NCI-H446 treated with DMSO at 0.1 percent for 48 hours (cell line): Measurements from ENCODE around the gene MYOCD.

Source experiments
- DNase-seq: peaks from one replicate; lab custom pipeline; 2025; lab: John Stamatoyannopoulos, UW

MYOCD gene

GRCh38 chr17:12641084-12641483 is 24.6 kb upstream of the MYOCD start:
- DNase-seq: no peak

- no peak for DNase-seq
These were observed 23.7 kb upstream of the MYOCD start for GRCh38 chr17:12642034-12642433.

DNA sequence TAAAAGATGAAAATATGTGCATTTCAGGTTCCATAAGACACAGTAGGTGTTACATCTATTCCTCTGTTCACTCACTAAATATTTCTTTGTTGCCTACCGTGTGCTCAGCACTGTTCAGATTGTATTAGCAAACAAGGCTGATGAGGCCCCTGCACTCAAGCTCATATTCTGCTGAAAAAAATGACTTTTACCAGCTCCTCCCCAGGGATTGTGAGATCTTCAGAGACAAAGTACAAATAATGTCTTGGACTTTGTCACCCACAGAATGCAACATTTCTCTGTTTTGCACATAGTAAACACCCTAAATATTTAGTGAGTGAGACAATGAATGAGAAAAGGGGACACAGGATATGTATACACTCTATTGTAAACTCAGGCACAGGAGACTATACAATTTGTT is 21.9 kb upstream of the MYOCD start:
- no peak for DNase-seq

GRCh38 chr17:12644623-12645022 is 21.1 kb upstream of the MYOCD start:
- no peak for DNase-seq

DNA sequence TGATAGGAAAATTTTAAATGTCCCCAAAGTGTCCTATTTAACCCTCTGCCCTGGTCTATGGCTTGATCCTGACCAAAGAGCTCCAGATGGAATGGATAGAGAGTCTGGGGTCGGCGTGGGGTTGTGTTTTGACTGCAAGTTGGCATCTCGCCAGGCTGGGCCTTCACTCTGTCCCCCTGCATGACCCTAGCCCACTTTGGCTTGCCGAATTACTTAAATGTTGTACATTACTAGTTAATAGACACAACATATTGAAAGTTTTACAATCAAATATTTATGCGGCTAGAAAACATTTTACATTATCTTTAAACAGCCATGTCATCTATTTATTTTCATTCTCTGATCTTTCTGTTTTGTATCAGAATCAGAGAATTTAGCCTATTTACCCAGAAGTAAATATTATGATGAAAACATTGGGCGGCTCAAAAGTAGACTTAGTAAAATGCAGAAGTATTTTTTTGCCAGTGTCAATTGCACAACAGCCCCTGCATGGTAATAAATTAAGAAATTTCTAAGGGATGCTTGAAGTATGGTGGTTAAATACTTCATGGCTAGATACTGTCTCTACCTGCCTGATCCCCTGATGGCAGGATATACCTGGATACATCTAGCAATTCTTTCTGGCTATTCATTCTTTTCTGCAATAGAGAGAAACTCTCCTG is 18.8 kb upstream of the MYOCD start:
- no peak for DNase-seq

DNA sequence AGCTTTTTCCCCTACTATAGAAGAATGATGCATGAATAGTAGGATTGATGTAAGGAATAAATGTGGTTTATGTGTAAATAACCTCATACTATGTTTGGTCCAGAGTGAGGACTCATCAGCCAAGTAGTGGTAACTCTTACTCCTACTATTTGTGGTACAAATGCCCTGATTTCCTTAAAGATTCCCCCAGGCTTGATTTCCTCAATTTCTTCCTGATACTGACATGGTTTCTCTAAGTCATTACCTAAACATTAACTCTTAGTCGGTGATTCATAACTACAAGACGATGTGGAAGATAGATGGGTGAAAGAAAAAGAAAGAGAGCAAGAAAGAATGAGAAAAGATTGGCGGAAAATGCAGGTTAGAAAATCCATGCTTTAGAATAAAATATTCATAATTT is 17.2 kb upstream of the MYOCD start:
- DNase-seq: no peak

- DNase-seq: no peak
These were observed 9.8 kb upstream of the MYOCD start for GRCh38 chr17:12655936-12656335.

DNA sequence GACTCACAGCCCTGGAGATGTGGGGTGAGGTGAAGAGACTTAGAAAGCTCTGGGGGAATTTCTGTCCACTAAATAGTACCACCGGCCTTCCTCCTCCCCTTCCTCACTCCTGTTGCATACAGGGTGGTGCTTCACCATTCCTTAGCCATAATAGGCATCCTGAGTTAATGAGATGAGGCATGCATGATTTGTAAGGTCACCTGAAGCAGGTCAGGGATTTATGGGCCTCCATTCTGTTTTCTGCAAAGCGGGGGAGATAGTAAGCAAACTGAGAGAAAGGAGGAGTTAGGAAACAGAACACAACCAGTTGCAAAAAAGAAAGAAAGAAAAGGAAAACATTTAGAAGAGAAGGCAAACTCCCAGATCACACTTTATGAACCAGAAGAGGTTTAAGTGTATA is 9.3 kb upstream of the MYOCD start:
- DNase-seq: no peak

GRCh38 chr17:12659500-12659899 is 6.2 kb upstream of the MYOCD start:
- DNase-seq: no peak

GRCh38 chr17:12664252-12664651 is 1.4 kb upstream of the MYOCD start:
- DNase-seq: no peak

- no peak for DNase-seq
These were observed 812 bp upstream of the MYOCD start for GRCh38 chr17:12664894-12665262.

DNA sequence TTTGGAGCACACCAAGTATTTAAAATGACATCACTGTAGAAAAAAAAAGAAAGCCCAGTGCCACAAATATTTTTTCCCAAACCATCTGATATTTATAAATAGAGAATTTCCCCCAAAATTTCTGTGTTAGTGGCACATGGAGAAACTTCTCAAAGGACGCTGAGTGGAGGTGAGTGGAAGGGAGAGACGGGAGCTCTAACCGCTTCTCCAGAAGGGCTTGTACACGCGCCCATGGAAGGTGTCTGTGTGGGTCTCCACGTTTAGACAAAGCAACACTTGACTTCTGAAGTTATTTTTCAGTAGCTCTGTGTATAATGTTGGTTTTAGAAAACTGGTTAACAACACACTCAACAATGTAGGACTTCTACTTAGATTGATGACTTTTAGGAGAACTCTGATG is 1.0 kb downstream of the MYOCD start:
- no peak for DNase-seq

DNA sequence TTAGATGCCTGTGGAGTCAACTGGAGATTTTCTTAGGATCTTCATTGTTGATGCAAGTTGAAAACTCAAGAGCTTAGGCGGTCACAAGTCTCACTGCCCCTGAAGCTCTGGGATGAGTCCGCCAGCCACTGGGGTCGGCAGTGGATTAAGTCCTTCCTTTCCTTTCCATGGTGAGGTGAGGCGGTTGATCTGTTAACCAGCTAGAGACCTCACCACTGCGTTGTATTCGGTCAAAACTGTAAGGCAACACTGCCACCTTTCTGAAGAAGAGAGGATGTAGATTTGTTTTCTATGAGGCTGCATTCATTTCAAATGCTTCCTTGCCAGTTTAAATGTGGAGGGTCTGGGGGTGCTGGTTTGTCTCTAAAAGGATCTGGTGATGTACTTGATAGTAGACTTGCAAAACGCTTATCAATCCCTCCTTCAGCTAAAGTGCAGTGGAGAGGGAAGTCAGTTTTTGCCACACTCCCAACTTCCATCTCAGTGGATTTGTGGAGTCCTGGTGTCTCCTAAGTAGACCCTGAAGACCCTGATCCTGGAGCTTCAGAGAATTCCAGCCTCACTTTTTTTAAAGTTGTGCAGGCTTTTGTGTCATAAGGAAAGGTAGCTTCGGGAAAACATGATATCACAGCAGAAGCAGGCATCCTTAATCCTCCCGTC is 1.7 kb downstream of the MYOCD start:
- no peak for DNase-seq

GRCh38 chr17:12671906-12672305 is 6.2 kb downstream of the MYOCD start:
- no peak for DNase-seq

DNA sequence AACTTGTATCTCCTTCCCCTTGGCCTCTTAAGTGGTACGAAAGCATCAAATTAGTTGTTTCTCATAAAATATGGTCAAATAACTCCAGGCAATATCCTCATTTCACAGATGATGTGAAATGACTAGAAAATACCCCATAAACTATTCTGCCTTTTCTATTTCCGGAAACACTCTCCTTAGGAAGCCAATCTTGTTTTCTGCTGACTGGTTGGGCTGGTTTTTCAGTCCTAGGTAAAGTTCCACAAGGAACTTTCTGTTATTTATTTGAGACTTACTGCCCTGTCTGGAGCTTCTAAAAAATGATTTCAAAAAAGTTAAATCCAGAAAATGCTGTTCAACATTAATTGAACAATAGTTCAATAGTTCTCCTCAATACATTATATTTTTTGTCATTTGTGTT is 7.3 kb downstream of the MYOCD start:
- DNase-seq: no peak

DNA sequence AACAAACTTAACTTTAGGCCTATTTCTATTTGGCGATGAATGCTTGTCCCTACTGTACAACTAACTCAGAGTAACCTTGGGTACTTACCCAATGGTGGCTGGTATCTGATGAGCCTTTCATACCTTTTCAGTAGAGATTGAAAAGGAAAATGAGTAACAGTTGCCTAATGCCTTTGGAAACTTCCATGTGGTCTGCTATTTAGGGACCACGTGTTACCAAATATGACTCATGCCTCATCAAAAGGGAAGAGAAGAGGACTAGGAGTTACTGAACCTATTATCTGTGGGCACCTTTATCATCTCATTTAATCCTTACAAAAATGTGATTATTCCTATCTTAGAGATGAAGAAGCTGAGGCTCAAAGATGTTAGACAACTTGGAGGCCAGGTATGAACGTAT is 8.1 kb downstream of the MYOCD start:
- DNase-seq: no peak

GRCh38 chr17:12680407-12680897 is 14.8 kb downstream of the MYOCD start:
- DNase-seq: no peak

DNA sequence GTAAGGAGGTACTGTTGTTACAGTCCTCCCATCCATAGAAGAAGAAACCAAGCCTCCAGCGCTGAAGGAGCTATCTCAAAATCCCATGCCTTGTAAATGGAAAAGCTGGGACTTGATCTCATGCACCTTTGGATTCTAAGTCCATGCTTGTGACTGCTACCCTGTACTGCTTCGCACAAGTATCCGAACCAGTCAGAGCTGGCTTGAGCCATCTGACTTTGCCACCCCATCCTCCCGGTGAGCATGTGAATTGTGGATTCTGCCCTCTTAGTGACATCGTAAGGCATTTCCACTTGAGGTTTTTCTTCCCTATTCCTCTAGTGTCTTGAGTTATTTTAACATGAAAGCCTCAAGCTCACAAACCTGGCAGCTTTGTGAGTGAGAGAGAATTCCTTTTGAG is 15.3 kb downstream of the MYOCD start:
- DNase-seq: no peak

GRCh38 chr17:12683299-12683698 is 17.6 kb downstream of the MYOCD start:
- no peak for DNase-seq

GRCh38 chr17:12686486-12686885 is 20.8 kb downstream of the MYOCD start:
- DNase-seq: no peak

GRCh38 chr17:12688382-12688781 is 22.7 kb downstream of the MYOCD start:
- DNase-seq: no peak

DNA sequence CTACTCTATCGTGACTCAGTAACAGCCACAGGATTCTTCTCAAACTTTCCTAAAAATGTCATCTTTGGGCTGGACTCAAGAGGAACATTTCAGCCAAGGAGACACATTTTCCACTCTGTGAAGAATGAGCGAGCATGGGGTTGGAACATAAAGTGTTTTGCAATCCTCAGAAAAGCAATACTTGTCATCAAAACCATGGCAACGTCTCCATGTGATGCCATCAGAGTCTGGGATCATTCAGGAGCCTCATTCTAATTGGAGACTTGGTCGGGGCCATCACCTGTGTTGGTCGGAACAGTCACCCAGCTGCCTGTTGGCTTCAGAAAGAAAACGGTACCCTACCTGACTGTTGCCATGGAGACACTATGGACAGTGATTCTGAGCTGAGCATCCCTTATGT is 25.5 kb downstream of the MYOCD start:
- no peak for DNase-seq

GRCh38 chr17:12693640-12694039 is 27.9 kb downstream of the MYOCD start:
- DNase-seq: no peak

DNA sequence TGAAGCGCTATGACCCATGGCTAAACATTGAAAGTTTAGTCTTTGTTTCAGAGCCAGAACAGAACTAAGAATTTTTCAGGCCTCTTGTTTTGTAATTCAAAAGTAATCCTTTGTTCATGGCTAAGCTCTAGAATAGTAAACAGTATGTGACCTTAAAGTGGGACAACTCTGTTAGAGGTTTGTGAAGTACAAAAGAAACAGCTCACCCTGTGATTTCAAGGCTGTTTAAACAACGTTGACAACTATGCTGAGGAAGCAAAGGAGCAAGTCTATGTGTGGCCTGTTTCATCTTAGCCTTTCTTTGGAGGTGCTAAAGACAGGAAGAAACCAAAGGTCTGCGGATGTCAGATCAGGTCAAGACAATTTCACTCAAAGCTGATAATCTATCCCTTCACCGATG is 40.4 kb downstream of the MYOCD start:
- DNase-seq: no peak
